Measurements from ENCODE around the gene C1S.

DNA sequence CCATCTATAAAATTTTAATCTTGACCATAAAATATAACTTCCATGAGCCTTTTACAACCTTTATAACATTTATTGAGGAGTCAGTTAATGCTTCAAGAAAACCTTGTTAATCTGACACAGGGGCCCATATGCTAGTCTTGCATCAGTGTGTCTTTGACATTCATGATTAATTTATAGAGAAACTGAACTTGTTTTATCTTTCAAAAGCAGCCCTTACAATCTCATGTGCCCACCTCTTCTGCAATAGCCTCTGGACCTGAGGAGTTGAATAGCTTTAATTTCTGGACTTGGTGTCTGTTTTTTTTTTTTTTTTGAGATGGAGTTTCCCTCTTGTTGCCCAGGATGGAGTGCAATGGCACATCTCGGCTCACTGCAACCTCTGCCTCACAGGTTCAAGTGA lies 33.7 kb upstream of the C1S start:
- TF ChIP-seq, protein P1, sequence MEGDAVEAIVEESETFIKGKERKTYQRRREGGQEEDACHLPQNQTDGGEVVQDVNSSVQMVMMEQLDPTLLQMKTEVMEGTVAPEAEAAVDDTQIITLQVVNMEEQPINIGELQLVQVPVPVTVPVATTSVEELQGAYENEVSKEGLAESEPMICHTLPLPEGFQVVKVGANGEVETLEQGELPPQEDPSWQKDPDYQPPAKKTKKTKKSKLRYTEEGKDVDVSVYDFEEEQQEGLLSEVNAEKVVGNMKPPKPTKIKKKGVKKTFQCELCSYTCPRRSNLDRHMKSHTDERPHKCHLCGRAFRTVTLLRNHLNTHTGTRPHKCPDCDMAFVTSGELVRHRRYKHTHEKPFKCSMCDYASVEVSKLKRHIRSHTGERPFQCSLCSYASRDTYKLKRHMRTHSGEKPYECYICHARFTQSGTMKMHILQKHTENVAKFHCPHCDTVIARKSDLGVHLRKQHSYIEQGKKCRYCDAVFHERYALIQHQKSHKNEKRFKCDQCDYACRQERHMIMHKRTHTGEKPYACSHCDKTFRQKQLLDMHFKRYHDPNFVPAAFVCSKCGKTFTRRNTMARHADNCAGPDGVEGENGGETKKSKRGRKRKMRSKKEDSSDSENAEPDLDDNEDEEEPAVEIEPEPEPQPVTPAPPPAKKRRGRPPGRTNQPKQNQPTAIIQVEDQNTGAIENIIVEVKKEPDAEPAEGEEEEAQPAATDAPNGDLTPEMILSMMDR (IDR thresholded peaks at IDR 0.05 in 4 of 5, conservative IDR thresholded peaks at IDR 0.05 in 1 of 5), result no peak
- TF ChIP-seq POLR2A (IDR thresholded peaks at IDR 0.05), result no peak

Data from gastrocnemius medialis (tissue), 4 donors.